Transverse colon (tissue), 4 donors: ENCODE data around the gene NETO2.

ENCODE experiments used
- POLR2A ChIP-seq: fragments of 450-650 bp; IDR thresholded peaks from one replicate; pipeline ENCODE4 v1.6.1; 2016; ENCODE audit warnings: antibody characterized with exemption, mild to moderate bottlenecking, moderate library complexity
- POLR2AphosphoS5 ChIP-seq, 3 donors: sonication (generic); formaldehyde crosslinking; IDR thresholded peaks; one replicate each; pipeline ENCODE4 v1.6.1; 2016; ENCODE audit warnings: antibody characterized with exemption in 3 of 3
- TF ChIP-seq, protein P1 (sequence below), 5 experiments: fragments of 200-600 bp in 3 of 5; fragments of 450-650 bp in 2 of 5; sonication (generic) in 3 of 5; IDR thresholded peaks; 1 replicate in 2 of 5; 2 replicates in 3 of 5; pipeline ENCODE4 v1.5.1; 2016 to 2017; ENCODE audit warnings: antibody characterized with exemption in 5 of 5, inconsistent platforms in 3 of 5, mild to moderate bottlenecking in 2 of 5, moderate library complexity in 1 of 5

DNA sequence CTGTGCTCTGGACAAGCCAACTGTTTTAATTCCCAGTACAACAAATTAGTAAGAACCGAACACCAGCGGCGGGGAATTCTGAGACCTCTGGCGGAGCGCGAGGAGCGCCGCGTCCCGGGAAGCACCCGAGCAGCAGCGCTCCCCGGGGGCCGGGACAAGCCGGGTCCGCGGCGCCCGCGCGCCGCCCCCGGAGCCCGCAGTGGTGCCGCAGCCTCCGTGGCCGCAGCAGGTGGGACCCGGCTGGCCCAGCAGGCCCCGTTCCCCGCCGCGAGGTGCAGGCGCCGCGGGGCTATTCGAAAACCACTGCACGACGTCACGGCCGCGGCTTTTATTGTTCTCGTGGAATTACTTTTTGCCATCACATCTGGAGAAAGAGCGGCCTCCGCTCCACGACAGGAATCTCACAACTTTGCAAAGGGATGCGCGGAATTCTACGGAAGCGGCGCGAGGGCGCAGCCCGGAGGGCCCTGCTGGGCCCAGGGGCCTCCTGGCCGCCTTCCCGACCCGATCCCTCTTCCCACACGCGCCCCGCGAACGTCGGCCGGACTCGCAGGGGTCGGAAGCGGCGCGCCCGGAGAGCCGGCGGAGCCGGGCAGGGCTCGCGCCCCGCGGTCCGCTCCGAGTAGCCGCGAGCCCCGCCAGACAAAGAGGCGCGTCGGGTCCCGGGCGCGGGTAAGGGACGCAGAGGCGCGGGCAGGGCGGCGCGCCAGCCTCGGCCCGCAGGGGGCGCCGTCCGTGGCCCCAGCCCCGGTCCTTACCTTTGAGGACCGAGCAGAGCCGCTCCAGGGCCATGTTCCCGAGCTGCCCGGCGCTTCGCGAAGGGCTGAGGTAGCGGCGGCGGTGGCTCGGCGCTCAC lies 696 bp downstream of the NETO2 start:
- TF ChIP-seq, protein P1, sequence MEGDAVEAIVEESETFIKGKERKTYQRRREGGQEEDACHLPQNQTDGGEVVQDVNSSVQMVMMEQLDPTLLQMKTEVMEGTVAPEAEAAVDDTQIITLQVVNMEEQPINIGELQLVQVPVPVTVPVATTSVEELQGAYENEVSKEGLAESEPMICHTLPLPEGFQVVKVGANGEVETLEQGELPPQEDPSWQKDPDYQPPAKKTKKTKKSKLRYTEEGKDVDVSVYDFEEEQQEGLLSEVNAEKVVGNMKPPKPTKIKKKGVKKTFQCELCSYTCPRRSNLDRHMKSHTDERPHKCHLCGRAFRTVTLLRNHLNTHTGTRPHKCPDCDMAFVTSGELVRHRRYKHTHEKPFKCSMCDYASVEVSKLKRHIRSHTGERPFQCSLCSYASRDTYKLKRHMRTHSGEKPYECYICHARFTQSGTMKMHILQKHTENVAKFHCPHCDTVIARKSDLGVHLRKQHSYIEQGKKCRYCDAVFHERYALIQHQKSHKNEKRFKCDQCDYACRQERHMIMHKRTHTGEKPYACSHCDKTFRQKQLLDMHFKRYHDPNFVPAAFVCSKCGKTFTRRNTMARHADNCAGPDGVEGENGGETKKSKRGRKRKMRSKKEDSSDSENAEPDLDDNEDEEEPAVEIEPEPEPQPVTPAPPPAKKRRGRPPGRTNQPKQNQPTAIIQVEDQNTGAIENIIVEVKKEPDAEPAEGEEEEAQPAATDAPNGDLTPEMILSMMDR (IDR thresholded peaks at IDR 0.05): peak in 4 of 5 experiments; percentile 46 to 71 (median 53)
- TF ChIP-seq POLR2A: no peak
- no peak for TF ChIP-seq POLR2AphosphoS5 (IDR thresholded peaks at IDR 0.05)
